ENCODE measurements around the gene MCTP1.
"Not testable (repeated sequence)": the region's sequence is repeated elsewhere in the genome, so short reads cannot be mapped to it uniquely, and the experiment has no call there.

Gene MCTP1

DNA sequence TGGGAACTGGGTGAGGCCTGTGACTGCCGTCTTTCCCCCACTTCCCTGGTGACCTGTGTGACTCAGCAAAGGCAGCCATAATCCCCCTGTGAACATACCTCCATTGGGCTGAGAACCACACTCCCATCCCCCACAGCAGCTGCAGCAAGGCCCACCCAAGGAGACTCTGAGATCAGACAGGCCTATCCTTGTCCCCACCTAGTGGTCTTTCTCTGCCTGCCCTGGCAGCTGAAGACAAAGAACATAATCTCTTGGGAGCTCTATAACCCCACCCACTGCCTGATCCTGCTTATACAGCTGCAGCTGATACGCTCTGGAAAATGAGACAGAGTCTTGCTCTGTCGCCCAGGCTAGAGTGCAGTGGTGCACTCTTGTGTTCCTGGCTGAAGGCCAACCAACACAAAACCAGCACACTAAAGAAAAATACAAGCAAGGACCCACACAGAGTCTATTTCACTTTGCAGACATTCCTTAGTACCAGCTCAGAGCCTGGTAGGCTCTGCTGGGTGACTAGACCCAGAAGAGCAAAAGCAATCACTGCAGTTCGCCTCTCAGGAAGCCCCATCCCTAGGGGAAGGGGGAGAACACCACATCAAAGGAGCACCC, 106.7 kb downstream of the MCTP1 start:
- no peak for DNase-seq

- no peak for DNase-seq
These were observed 107.4 kb downstream of the MCTP1 start for GRCh38 chr5:95177456-95177855.

GRCh38 chr5:95175106-95175505, 109.8 kb downstream of the MCTP1 start:
- no peak for DNase-seq

- no peak for DNase-seq
These were observed 112.2 kb downstream of the MCTP1 start for GRCh38 chr5:95172659-95173058.

DNA sequence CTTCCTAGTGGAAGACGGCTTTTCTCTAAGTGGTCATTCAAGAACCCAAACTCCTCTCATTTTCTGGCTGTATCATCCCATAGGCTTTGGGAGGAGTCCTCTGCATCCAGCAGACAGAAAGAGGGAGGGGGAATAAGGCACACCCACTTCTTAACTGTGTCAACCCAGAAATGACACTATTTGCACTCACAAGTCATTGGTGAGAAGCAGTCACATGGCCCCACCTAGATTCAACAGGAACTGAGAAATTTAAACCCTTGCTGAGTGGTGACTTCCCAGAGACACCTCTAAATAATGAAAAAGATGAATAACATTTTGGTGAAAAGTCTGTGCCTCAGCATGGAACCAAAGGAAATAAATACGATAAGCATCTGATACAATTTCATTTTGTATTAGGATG, 120.0 kb downstream of the MCTP1 start:
- DNase-seq = no peak

GRCh38 chr5:95163079-95163478, 121.8 kb downstream of the MCTP1 start:
- DNase-seq = no peak

GRCh38 chr5:95162231-95162992, 122.5 kb downstream of the MCTP1 start:
- DNase-seq = no peak

DNA sequence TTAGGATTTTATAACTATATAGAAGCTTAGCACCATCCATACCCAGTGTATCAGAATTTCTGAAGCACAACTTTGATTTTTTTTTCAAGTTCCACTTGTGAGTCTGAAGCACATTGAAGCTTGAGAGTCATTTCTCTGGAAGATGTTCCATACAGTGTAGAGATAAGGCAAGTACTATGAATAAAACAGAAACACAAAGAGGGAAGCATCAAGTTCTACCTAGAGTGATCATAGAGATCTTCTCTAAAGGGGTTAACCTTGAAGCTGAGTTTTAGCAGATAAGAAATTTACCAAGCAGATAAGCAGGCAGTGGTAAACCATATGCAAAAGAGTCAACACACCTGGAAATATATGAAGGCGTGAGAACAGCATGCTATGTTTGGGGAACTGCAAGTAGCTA, 125.3 kb downstream of the MCTP1 start:
- DNase-seq = no peak

DNA sequence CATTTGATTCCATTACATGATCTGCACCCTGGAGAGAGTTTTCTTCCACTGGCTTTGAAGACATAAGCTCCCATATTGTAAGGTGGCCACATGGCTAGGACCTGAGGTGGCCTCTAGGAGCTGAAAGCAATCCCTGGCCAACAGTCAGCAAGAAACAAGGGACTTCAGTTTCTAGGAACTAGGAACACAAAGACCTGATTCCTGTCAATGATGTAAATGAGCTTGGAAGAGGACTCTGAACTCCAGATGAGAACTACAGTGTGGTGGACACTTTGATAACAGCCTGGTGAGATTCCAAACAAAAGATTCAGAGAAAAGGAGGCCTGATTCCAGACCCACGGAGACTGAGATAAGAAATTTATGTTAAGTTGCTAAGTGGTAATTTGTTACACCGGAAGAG, 129.0 kb downstream of the MCTP1 start:
- DNase-seq = no peak

GRCh38 chr5:95153511-95153910, 131.4 kb downstream of the MCTP1 start:
- no peak for DNase-seq

GRCh38 chr5:95152535-95152934, 132.4 kb downstream of the MCTP1 start:
- no peak for DNase-seq

GRCh38 chr5:95152131-95152530, 132.8 kb downstream of the MCTP1 start:
- no peak for DNase-seq

- DNase-seq = no peak
These were observed 133.2 kb downstream of the MCTP1 start for GRCh38 chr5:95151694-95152093.

DNA sequence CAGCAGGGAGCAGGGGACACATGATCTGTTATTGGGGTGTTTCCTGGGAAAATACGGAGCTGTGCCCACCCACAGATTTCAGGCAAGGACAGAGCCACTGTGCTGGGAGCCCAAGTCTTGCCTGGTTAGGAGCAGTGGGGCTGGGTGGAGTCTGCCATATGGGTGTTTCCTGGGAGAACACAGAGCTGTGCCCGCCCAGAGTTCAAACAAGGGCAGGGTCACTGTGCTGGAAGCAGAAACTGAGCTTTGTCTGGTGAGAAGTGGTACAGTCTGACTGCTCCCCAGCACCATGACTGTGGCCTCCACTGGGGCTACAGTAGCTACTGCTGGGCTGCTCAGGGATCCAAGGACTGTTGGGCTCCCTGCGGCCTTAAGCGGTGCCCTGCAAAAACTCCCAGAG, 135.5 kb downstream of the MCTP1 start:
- no peak for DNase-seq

DNA sequence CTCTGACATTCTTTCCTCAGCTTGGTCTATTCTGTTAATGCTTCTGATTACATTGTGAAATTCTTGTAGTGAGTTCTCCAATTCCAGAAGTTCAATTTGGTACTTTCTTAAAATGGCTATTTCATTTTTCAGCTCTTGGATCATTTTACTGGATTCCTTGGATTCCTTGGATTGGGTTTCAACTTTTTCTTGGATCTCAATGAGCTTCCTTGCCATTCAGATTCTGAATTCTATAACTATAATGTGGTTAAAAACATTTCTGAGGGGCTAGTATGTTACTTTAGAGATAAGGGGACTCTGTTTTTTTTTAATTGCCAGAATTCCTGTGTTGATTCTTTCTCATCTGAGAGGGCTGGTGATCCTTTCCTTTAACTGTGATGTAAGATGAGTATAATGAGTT, 136.4 kb downstream of the MCTP1 start:
- DNase-seq = no peak

- not testable (repeated sequence) for DNase-seq
These were observed 141.0 kb downstream of the MCTP1 start for GRCh38 chr5:95143858-95144257.

- DNase-seq = no peak
These were observed 142.7 kb downstream of the MCTP1 start for GRCh38 chr5:95142145-95142544.

DNA sequence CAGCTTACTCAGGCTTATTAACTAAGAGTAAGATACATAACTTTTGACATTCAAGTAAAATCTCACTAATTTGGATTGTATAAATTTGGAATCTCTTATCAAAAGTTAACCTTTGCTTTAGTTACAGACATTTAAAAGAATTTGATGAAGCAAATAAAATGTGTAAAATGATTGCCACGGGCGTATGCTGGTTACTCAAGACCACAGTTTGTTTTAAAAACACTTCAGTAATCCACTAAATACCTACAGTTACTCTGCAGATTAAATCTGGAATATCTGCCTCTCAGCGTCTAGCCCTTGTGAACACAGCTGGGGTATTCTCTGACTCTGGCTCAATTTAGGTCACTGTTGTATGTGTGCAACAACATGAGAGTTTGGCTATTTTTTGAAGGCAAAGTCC, 143.8 kb downstream of the MCTP1 start:
- no peak for DNase-seq

GRCh38 chr5:95134326-95134725, 150.6 kb downstream of the MCTP1 start:
- no peak for DNase-seq

DNA sequence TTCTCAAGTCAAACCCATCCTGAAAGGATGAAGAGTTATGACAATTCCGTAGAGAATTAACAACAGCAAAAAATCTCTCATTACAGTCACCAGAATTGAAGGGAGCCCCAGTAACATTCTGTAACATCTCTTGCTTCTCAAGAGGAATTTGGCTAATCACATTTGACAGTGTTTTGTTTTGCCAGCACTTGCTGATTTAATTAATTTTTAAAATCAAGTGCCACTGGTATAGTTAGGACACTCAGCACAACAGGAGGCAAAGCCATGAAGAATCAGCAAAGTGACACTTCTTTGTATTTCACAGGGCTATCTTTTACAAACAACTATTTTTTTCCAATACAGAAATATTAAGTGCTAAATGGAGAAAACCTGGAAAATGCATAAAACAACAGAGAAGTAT, 152.8 kb downstream of the MCTP1 start:
- DNase-seq = no peak

DNA sequence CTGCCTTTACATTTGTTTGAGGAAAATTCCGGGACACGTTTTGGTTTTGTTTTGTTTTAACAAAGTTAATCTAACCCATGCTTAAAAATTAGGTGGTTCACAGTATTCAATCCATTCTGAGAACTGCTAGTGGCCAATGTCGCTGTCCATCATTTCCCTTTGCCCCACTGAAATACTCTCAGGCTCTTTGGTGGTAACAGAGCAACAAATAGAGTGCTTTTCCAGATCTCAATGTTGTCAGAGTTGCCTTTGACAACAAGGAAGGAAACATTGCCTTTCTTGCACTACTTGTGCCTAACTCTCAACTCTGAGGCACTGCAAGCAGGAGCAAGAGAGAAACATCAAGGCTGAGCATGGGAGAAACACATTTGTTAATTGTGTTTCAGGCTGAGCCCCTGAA, 154.0 kb downstream of the MCTP1 start:
- DNase-seq = no peak

DNA sequence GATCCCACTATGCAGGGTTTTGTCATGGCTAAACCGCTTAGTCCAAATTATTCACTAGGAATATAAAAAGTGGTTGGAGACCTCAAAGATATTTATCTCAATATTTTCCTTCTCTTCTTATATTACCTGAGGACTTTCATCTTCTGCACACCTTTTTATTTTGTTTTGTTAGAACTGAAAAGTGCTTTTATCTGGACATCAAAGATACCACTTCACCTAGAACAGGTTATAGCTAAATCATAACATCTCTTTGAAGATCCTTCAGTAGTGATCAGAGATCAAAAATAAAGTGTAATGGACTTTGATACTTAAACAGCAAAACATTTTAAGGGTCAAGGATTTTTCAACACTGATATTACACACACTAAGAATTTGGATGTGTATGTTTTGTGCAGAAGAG, 160.2 kb downstream of the MCTP1 start:
- DNase-seq = no peak

DNA sequence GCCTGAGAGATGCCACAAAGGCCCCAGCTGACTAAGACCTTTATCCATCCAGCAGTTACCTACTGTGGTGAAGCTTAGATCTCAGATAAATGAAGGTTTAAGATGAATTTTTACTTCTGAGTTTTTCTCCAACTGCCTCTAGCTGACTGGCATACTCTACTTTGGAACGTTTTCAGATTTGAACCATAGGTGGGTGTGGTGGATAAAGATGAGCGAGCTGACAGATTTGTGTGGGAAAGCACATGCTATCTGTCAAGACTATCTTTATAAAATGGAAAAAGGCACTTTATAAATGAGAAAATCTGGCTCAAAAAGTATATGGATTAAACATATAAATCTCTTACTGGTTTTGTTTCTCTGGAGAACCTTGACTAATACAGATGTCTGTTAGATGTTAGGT, 160.8 kb downstream of the MCTP1 start:
- no peak for DNase-seq

DNA sequence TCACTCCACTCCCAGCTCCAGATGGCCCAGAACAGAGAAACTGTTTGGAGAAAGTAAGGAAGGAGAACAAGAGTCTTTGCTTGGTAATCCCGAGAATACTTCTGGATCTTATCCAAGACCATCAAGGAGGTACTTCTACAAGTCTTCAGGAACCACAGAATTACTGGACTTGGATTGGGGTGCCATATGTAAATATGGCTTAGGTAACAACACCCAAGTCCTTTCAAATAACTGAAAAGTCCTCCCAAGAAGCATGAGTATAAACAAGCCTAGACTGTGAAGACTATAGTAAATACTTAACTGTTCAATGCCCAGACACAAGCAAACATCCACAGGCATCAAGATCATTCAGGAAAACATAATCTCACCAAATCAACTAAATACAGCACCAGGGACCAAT, 170.0 kb downstream of the MCTP1 start:
- DNase-seq = no peak

- DNase-seq = no peak
These were observed 170.6 kb downstream of the MCTP1 start for GRCh38 chr5:95114305-95114704.

All from stimulated activated CD4-positive, alpha-beta T cell treated with anti-CD3 and anti-CD28 coated beads, Interleukin-2, amount 100 ng/mL, for 24 hours (primary cell).